Renal cortical epithelial cell (primary cell): ENCODE data around the gene TOMM20. TPM values are rescaled to one million over a fixed set of nuclear protein-coding genes. Genes with fewer than 3 reads are reported as not detected.
"Not testable (repeated sequence)": the region's sequence is repeated elsewhere in the genome, so short reads cannot be mapped to it uniquely, and the experiment has no call there.

Source experiments
- DNase-seq: peaks from one replicate; pipeline ENCODE4 v3.0.0-alpha.2; 2011; ENCODE audit warnings: low read depth
- total RNA-seq: library from RNA; depleted of rRNA; stranded (reverse); fragments of >200 nt; gene quantifications from 2 replicates; pipeline ENCODE4 v1.2.3, GENCODE V29; 2014

TOMM20 gene
- 90.5 and 98.9 TPM in 2 replicates for total RNA-seq

DNA sequence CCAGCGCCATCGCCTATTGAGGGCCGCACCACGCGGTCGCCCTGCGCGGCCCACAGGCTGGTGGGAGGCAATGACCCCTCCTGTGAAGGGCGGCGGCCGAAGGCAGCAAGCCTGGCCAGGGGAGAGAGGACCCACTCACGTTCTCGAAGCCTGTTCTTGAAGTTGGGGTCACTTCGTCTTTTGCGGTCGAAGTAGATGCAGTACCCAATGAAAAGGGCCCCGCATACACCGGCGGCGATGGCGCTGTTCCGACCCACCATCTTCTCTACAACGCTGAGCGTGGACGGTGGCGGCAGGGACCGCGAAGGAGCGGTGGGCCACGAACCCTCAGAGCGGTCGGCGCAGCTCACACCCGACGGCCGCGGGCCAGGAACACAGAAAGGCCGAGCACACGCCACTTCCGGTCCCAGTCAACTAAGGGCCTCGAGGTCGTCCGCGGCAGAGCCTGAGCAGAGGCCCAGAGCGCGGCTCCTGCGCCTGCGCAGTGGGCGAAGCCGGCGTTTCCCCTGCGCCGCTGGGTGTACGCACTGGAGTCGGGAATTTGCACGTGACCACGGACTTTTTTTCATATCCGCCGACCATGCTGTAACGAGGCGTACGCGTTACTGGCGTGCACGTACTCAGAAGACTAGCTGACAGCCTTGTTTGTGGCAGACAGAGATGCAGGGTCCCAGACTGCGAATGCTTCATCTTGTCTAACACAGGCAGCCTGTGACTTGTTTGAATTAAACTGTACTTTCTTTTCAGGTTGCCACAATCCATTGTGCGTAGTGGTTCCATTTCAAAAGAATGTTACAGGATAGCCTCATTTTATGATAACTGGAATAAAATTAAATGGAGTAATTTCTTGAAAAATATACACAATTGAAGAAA, at the start of gene TOMM20:
TSS of gene TOMM20 (minus strand) at position 382 of the 873 bp plus-strand sequence. CDS start at position 260, 122 bp downstream.
- peak; percentile 94 for DNase-seq

- no peak for DNase-seq
Measured at GRCh38 chr1:235176486-235176885, 47.8 kb upstream of the TOMM20 start.

- no peak for DNase-seq
Measured at GRCh38 chr1:235169986-235170385, 41.3 kb upstream of the TOMM20 start.

GRCh38 chr1:235168375-235168774, 39.7 kb upstream of the TOMM20 start:
- DNase-seq, result no peak

DNA sequence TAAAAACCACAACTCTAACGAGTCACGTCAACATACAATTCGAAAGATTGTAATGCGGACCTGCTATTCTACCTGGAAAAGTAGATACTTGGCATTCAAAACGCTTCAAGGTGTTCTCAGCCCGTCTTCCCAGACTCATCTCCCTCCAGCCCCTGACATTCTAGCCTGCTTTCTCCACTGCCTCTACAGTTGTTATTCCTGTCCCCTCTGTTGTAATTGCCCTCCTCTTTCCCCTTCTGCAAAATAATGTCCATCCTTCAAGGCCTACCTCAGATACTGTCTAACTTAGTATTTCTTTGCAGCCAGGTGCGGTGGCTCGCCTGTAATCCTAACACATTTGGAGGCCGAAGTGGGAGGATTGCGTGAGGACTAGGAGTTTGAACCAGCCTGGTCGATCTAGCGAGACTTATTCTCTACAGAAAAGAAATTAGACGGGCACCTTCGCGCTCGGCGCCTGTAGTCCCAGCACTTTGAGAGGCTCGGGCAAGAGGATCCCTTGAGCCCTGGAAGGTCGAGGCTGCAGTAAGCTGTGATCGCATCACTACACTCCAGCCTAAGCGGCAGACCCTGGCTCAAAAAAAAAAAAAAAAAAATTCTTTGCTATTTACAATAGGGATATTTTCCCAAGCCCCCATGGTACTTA, 33.2 kb upstream of the TOMM20 start:
- DNase-seq, result no peak

GRCh38 chr1:235160957-235161684, 32.5 kb upstream of the TOMM20 start, which contains the start of gene RBM34:
RBM34 (minus strand) TSS chr1:235161250; CDS start chr1:235161226, 24 bp downstream.
- peak; percentile 84 for DNase-seq

- peak; percentile 72 for DNase-seq
Measured at GRCh38 chr1:235160383-235160956, 31.8 kb upstream of the TOMM20 start.

- DNase-seq, result not testable (repeated sequence)
Measured at GRCh38 chr1:235159930-235160329, 31.3 kb upstream of the TOMM20 start.

GRCh38 chr1:235159284-235159683, 30.6 kb upstream of the TOMM20 start:
- DNase-seq, result not testable (repeated sequence)

- DNase-seq, result no peak
Measured at GRCh38 chr1:235158680-235159079, 30.0 kb upstream of the TOMM20 start.

DNA sequence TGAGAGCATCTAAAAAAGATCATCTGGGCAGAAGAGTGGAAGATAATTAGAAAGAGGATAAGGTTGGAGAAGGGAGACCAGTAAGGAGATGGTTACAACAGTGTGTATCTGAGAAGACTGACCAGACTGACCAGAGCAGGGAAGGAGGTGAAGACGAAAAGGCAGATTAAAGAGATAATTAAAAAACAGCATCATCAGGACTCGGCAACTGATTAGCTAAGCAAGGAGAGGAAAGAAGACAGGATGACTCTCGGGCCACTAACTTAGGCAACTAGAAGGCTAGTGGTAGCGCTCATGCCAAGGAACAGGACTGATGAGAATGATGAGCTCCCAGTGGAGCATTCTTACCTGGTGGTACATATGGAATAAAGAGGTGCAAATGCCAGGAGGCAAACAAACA, 28.5 kb upstream of the TOMM20 start:
- DNase-seq, result no peak

- no peak for DNase-seq
Measured at GRCh38 chr1:235156740-235157139, 28.1 kb upstream of the TOMM20 start.

- DNase-seq, result no peak
Measured at GRCh38 chr1:235156265-235156664, 27.6 kb upstream of the TOMM20 start.

DNA sequence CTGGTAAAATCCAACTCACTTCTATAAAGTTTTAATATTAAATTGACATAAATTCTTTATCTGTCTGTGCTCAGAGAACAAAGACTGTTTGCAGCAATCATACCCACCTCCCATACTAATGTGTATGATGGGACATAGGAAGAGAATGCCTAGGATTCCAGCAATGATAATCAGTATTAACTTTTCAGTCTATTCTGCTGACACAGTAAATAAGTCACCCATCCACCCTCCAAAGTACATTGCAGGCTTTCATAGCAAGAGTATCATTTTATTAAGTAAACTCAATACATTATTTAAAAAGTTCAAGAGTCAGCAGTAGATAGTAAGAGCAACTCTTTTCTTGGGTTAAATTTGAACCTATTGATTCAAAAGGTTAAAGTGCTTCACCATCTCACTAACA, 23.6 kb upstream of the TOMM20 start:
- DNase-seq, result no peak

DNA sequence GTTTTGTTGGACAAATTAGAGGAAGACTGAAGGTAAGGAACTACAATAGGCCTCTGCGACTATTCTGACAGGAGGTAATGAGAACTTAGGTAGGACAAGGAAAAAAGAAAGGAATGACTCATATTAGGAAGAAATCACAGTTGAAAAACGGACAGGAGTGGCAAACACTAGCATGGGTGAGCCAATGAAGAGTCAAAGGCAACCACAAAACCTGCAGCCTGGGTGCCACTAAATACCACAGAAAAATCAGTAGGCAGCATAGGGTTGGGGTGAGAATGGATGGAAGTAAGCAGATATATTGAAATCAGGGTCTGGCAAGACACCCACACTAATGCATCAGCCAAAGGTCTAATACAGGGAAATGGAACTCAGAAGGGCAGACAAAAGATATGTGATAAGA, 22.4 kb upstream of the TOMM20 start:
- DNase-seq, result no peak

- no peak for DNase-seq
Measured at GRCh38 chr1:235149824-235150223, 21.2 kb upstream of the TOMM20 start.

- no peak for DNase-seq
Measured at GRCh38 chr1:235147269-235147668, 18.6 kb upstream of the TOMM20 start.

GRCh38 chr1:235145639-235146038, 17.0 kb upstream of the TOMM20 start:
- DNase-seq, result no peak

GRCh38 chr1:235142991-235143390, 14.4 kb upstream of the TOMM20 start:
- no peak for DNase-seq

- no peak for DNase-seq
Measured at GRCh38 chr1:235139315-235139714, 10.7 kb upstream of the TOMM20 start.

DNA sequence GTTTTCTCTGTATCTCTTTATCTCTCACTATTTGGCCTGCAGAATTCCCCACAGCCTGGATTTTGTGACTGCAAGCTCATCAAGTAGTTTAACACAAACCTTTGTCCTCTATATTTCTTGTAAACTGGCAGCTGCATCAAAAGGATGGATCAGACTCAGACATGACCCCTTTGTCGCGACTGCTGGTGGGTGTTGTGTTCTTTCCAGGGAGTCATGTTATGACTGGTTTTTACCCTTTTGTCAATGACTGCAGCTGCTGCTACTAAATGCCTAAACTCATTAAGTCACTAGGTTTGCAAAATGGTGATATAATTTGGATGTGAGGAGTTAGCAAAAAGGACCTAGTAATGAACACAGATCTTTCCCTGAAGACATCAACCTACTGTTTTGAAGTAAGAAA, 10.2 kb upstream of the TOMM20 start:
- no peak for DNase-seq

DNA sequence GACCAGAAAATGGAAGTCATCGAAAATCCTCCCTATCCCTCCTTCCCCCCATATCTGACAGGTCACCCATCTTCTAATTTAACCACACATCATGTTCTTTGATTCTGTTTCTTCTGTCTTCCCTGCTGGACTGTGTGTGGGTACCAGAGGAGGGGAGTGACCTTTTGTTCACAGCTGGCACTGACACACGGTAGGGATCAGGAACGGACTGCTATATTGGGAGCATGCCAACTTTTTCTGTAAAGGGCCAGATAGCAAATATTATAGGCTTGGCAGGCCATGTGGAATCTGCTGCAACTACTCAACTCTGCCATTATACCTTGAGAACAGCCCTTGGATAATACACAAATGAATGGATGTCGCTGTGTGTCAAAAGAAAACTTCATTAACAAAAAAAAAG, 7.5 kb upstream of the TOMM20 start:
- DNase-seq, result no peak
